Lung (tissue), 12 donors: ENCODE results near the gene EMD. TPM values are rescaled to one million over a fixed set of nuclear protein-coding genes. Genes with fewer than 3 reads are reported as not detected.
"Not testable (repeated sequence)": the region's sequence is repeated elsewhere in the genome, so short reads cannot be mapped to it uniquely, and the experiment has no call there.

Experiments
- ATAC-seq: fragments of 200-7000 bp; cut with Tn5 transposase; one replicate; pipeline ENCODE4 v1.9.1; 2020; ENCODE audit warnings: moderate number of reproducible peaks; ENCODE audit not compliant: insufficient read depth, low FRiP score
- DNase-seq, 3 donors: peaks; one replicate each; pipeline ENCODE4 v3.0.0-alpha.2; 2013 to 2017
- H3K27ac ChIP-seq, 2 donors: one replicate each; pipeline ENCODE4 v1.5.1; 2013; ENCODE audit warnings: mild to moderate bottlenecking in 2 of 2, moderate library complexity in 2 of 2, control low read depth in 1 of 2, inconsistent platforms in 1 of 2, low read depth in 1 of 2, low read length in 1 of 2
- H3K27me3 ChIP-seq, 3 donors: one replicate each; pipeline ENCODE4 v1.5.1; 2013; ENCODE audit warnings: low read length in 2 of 3; ENCODE audit not compliant: control insufficient read depth in 3 of 3, insufficient read depth in 3 of 3
- H3K36me3 ChIP-seq, 4 donors: one replicate each; pipeline ENCODE4 v1.5.1; 2013; ENCODE audit warnings: low read length in 4 of 4, mild to moderate bottlenecking in 1 of 4, moderate library complexity in 1 of 4; ENCODE audit not compliant: control insufficient read depth in 4 of 4, insufficient read depth in 4 of 4
- H3K4me1 ChIP-seq, 5 donors: one replicate each; pipeline ENCODE4 v1.5.1; 2013; ENCODE audit warnings: low read length in 5 of 5, mild to moderate bottlenecking in 2 of 5, moderate library complexity in 1 of 5; ENCODE audit not compliant: control insufficient read depth in 5 of 5, insufficient read depth in 5 of 5
- H3K4me3 ChIP-seq: one replicate; pipeline ENCODE4 v1.5.1; 2013; ENCODE audit warnings: mild to moderate bottlenecking, control low read depth, moderate library complexity
- H3K9ac ChIP-seq, 2 donors: one replicate each; pipeline ENCODE4 v1.5.1; 2013; ENCODE audit warnings: low read length in 2 of 2, control low read depth in 1 of 2; ENCODE audit not compliant: insufficient read depth in 1 of 2
- H3K9me3 ChIP-seq, 4 donors: one replicate each; pipeline ENCODE4 v1.5.1; 2013; ENCODE audit warnings: low read length in 3 of 4, mild to moderate bottlenecking in 1 of 4, moderate library complexity in 1 of 4; ENCODE audit not compliant: control insufficient read depth in 4 of 4, insufficient read depth in 3 of 4
- CTCF ChIP-seq: IDR thresholded peaks from 2 replicates; pipeline ENCODE4 v1.5.1; 2012; ENCODE audit warnings: mild to moderate bottlenecking; ENCODE audit errors: control extremely low read depth, extremely low read depth
- WGBS, 2 donors: extraction: QIAGEN DNeasy Blood & Tissue Kit; methylation state at CpG; one replicate each; pipeline ENCODE4 v1.1.7; 2013; 5-methylcytosine and 5-hydroxymethylcytosine counted together
- polyA plus RNA-seq, 2 donors: library from polyadenylated mRNA; stranded (reverse); fragments of 200-250 nt; gene quantifications; one replicate each; pipeline ENCODE4 v1.2.1, GENCODE V29; 2013
- total RNA-seq, 2 donors: library from RNA; depleted of rRNA in 1 of 2; stranded (reverse); fragments of >200 nt in 1 of 2; gene quantifications; one replicate each; pipeline ENCODE4 v1.2.1, GENCODE V29; 2014 to 2021
- donor health status: control.
- donor health status: control.
- donor health status: Bipolar disorder and iron deficiency.
- donor health status: healthy.
- donor health status: DM: yes; HTN: yes; CAD: no.

Gene EMD
- total and polyA plus RNA-seq, 4 donors = 33.0 to 108 (median 74.8) TPM

- Histone ChIP-seq H3K4me3 (no peak overlapping the region), H3K4me1 (peaks cover 0 to 5% (median 3%) of the 10 kb centered on the region in 5 donors), H3K9me3 (peaks cover 0 to 4% (median 0%) of the 10 kb centered on the region in 4 donors), H3K27ac (no peak overlapping the region), H3K36me3 (peaks cover 0 to 6% (median under 1%) of the 10 kb centered on the region in 4 donors), H3K27me3 (no peaks in the 10 kb centered on the region), H3K9ac (no peak overlapping the region)
- WGBS, 2 donors = 65 to 69% methylated on average over 8 to 14 of the region's 14 CpGs
- DNase-seq (peak in 1 of 3 donors; percentile 12), ATAC-seq (no peak)
- no peak for TF ChIP-seq CTCF
These were observed 4.5 kb downstream of the EMD start for GRCh38 chrX:154383359-154384283.

- 61 to 69% methylated on average over 6 to 8 of the region's 8 CpGs for WGBS, 2 donors
- ATAC-seq (no peak), DNase-seq (peak in 2 of 3 donors; percentile 25 to 39)
- Histone ChIP-seq H3K9me3 (no peaks in the 10 kb centered on the region), H3K27ac (no peak overlapping the region), H3K27me3 (no peaks in the 10 kb centered on the region), H3K4me1 (peaks cover 0 to 5% (median 3%) of the 10 kb centered on the region in 5 donors), H3K36me3 (peaks cover 0 to 6% (median under 1%) of the 10 kb centered on the region in 4 donors), H3K9ac (no peak overlapping the region), H3K4me3 (no peak overlapping the region)
- TF ChIP-seq CTCF = no peak
These were observed 5.3 kb downstream of the EMD start for GRCh38 chrX:154384284-154384892.

- not testable (repeated sequence) for DNase-seq
- WGBS, 2 donors = no CpG with 5 or more reads among the region's 20 CpGs
- peak; percentile 19 for ATAC-seq
These were observed 9.0 kb downstream of the EMD start for GRCh38 chrX:154388094-154388493.

GRCh38 chrX:154388649-154389048 lies 9.6 kb downstream of the EMD start:
- not testable (repeated sequence) for H3K9me3 ChIP-seq, H3K27ac ChIP-seq, DNase-seq, H3K36me3 ChIP-seq, H3K4me3 ChIP-seq, H3K4me1 ChIP-seq, H3K27me3 ChIP-seq, ATAC-seq, H3K9ac ChIP-seq
- WGBS, 2 donors = no CpG with 5 or more reads among the region's 16 CpGs

More at GRCh38 chrX:154388094-154388493, 9.0 kb downstream of the EMD start:
- not testable (repeated sequence) for H3K27ac ChIP-seq, H3K36me3 ChIP-seq, H3K4me3 ChIP-seq, H3K9me3 ChIP-seq, H3K27me3 ChIP-seq, H3K9ac ChIP-seq, H3K4me1 ChIP-seq

- not testable (repeated sequence) for H3K9ac ChIP-seq, H3K36me3 ChIP-seq
- 2 to 41% methylated on average over 9 to 47 of the region's 121 CpGs for WGBS, 2 donors
These were observed 11.0 kb downstream of the EMD start for GRCh38 chrX:154389812-154390747.

GRCh38 chrX:154396363-154396762 lies 17.3 kb downstream of the EMD start:
- H3K9me3 ChIP-seq, H3K27me3 ChIP-seq, H3K9ac ChIP-seq, H3K4me3 ChIP-seq, DNase-seq, ATAC-seq, H3K27ac ChIP-seq: not testable (repeated sequence)
- 82 to 88% methylated on average over 14 to 17 of the region's 17 CpGs for WGBS, 2 donors
- H3K4me1 ChIP-seq = peaks cover 0 to 16% (median 0%) of the 10 kb centered on the region in 5 donors
- peaks cover 4 to 18% (median 12%) of the 10 kb centered on the region in 4 donors for H3K36me3 ChIP-seq

More at GRCh38 chrX:154389812-154390747, 11.0 kb downstream of the EMD start:
- not testable (repeated sequence) for DNase-seq, H3K4me3 ChIP-seq, H3K4me1 ChIP-seq, H3K27me3 ChIP-seq, H3K9me3 ChIP-seq
- ATAC-seq = peak; percentile 83
- H3K27ac ChIP-seq = peak overlapping the region in 1 of 2 donors; percentile 77
